HepG2 (cell line): Measurements from ENCODE around the gene IKBKE. TPM values are rescaled to one million over a fixed set of nuclear protein-coding genes. Genes with fewer than 3 reads are reported as not detected.

Source experiments
- ATAC-seq: fragments of 200-7000 bp; cut with Tn5 transposase; 3 replicates; pipeline ENCODE4 v1.9.1; 2020; ENCODE audit warnings: mild to moderate bottlenecking, moderate library complexity
- BruUV-seq: library from RNA; stranded (reverse); fragments of 400-500 nt; replicated peaks from 2 replicates; lab custom pipeline; 2021; lab: Mats Ljungman, UMichigan
- CTCF ChIA-PET: fragments of 300-600 bp; formaldehyde crosslinking; extraction: SDS; loops from one replicate; lab custom pipeline; 2021; ENCODE audit warnings: low total read pairs, inconsistent platforms, low intra/inter-chr PET ratio; lab: Yijun Ruan, JAX
- POLR2A ChIA-PET: fragments of 350-600 bp; sonication (Branson Sonifier 250); formaldehyde crosslinking; loops from one replicate; lab custom pipeline; 2020; ENCODE audit warnings: antibody characterized with exemption, inconsistent platforms; lab: Yijun Ruan, JAX
- DNase-seq: peaks from one replicate; pipeline ENCODE4 v3.0.0-alpha.2; 2015; ENCODE audit warnings: low spot score
- FAIRE-seq: peaks from 3 replicates; lab custom pipeline; 2011; peaks lifted over from hg19 to GRCh38; lab: Jason Lieb, UNC
- H2AFZ ChIP-seq: one replicate; pipeline ENCODE4 v1.6.1; 2011; ENCODE audit warnings: low read length, inconsistent platforms
- H3K27ac ChIP-seq: fragments of 300-600 bp; 3 replicates; pipeline ENCODE4 v1.8.0; 2011; ENCODE audit warnings: mixed run types, mild to moderate bottlenecking, mixed read lengths, low read length, inconsistent platforms; ENCODE audit not compliant: insufficient read depth; ENCODE audit errors: extremely low read length
- H3K27me3 ChIP-seq, 2 experiments: fragments of 200-600 bp in 1 of 2; 2 replicates in 1 of 2; 3 replicates in 1 of 2; pipeline versions ENCODE4 v1.6.0 to v1.8.0; 2011; ENCODE audit warnings: low read length in 2 of 2, mild to moderate bottlenecking in 2 of 2, moderate library complexity in 2 of 2, inconsistent platforms in 1 of 2; ENCODE audit not compliant: insufficient read depth in 2 of 2, control insufficient read depth in 1 of 2
- H3K36me3 ChIP-seq, 2 experiments: fragments of 200-600 bp in 1 of 2; replicated peaks in 1 of 2; 2 replicates in 1 of 2; 3 replicates in 1 of 2; pipeline versions ENCODE4 v1.5.1 to v1.8.0; 2011; ENCODE audit warnings: low read length in 2 of 2, inconsistent platforms in 1 of 2; ENCODE audit not compliant: insufficient read depth in 2 of 2, control insufficient read depth in 1 of 2
- H3K4me1 ChIP-seq: 2 replicates; pipeline ENCODE4 v1.5.1; 2012; ENCODE audit warnings: low read length, inconsistent platforms; ENCODE audit not compliant: insufficient read depth
- H3K4me2 ChIP-seq: 2 replicates; pipeline ENCODE4 v1.6.0; 2011; ENCODE audit warnings: low read depth, low read length, inconsistent platforms
- H3K4me3 ChIP-seq, 3 experiments: fragments of 200-600 bp in 1 of 3; sonication (generic), shearing (Covaris generic) in 1 of 3; replicated peaks in 1 of 3; 2 replicates each; pipeline ENCODE4 v1.5.1; 2011 to 2016; ENCODE audit warnings: low read length in 3 of 3, inconsistent platforms in 2 of 3, low read depth in 2 of 3, mild to moderate bottlenecking in 2 of 3, control low read depth in 1 of 3, mixed read lengths in 1 of 3; ENCODE audit not compliant: insufficient read depth in 1 of 3
- H3K79me2 ChIP-seq: one replicate; pipeline ENCODE4 v1.6.1; 2011; ENCODE audit warnings: low read length, inconsistent platforms; ENCODE audit not compliant: insufficient read depth
- H3K9ac ChIP-seq: 2 replicates; pipeline ENCODE4 v1.6.0; 2011; ENCODE audit warnings: mild to moderate bottlenecking, low read depth, low read length, inconsistent platforms; ENCODE audit not compliant: insufficient read depth
- H3K9me3 ChIP-seq: 2 replicates; pipeline ENCODE4 v1.5.1; 2012; ENCODE audit warnings: mild to moderate bottlenecking, low read length
- H4K20me1 ChIP-seq: 2 replicates; pipeline ENCODE4 v1.6.0; 2011; ENCODE audit warnings: inconsistent platforms, mild to moderate bottlenecking, low read length, moderate library complexity; ENCODE audit not compliant: insufficient read depth
- AGO1 ChIP-seq: fragments of 200-400 bp; formaldehyde crosslinking; IDR thresholded peaks from 2 replicates; pipeline ENCODE4 v1.6.1; 2017; ENCODE audit warnings: mild to moderate bottlenecking, low read depth, low read length, moderate library complexity; ENCODE audit not compliant: poor library complexity, severe bottlenecking
- FOXA1 ChIP-seq, 2 experiments: fragments of 450-650 bp in 1 of 2; sonication (generic) in 1 of 2; formaldehyde crosslinking in 1 of 2; IDR thresholded peaks; 2 replicates each; pipeline versions ENCODE4 v1.4.0 to v1.6.1; 2016 to 2020; ENCODE audit warnings: missing genetic modification reagents in 1 of 2
- MAFK ChIP-seq, 2 experiments: IDR thresholded peaks in 1 of 2; conservative IDR thresholded peaks in 1 of 2; 2 replicates each; pipeline ENCODE4 v1.6.1; 2011; ENCODE audit warnings: improper control_type of control experiment in 2 of 2, low read length in 2 of 2
- MAZ ChIP-seq, 2 experiments: sonication (generic) in 1 of 2; formaldehyde crosslinking in 1 of 2; IDR thresholded peaks; 2 replicates each; pipeline versions ENCODE4 v1.5.0 to v1.6.1; 2012 to 2020; ENCODE audit warnings: low read depth in 2 of 2, mild to moderate bottlenecking in 2 of 2, borderline replicate concordance in 1 of 2, improper control_type of control experiment in 1 of 2, low read length in 1 of 2, missing genetic modification reagents in 1 of 2, moderate library complexity in 1 of 2
- NFKB2 ChIP-seq: sonication (generic); formaldehyde crosslinking; IDR thresholded peaks from 2 replicates; pipeline ENCODE4 v1.4.0; 2020; ENCODE audit warnings: missing genetic modification reagents, borderline replicate concordance
- NFRKB ChIP-seq: fragments of 450-650 bp; IDR thresholded peaks from 2 replicates; pipeline ENCODE4 v1.6.1; 2017
- PHF8 ChIP-seq: sonication (generic); formaldehyde crosslinking; IDR thresholded peaks from 2 replicates; pipeline ENCODE4 v1.5.0; 2020; ENCODE audit warnings: missing genetic modification reagents
- POLR2A ChIP-seq, 2 experiments: IDR thresholded peaks; 2 replicates each; pipeline ENCODE4 v1.6.1; 2011; ENCODE audit warnings: low read depth in 2 of 2, low read length in 2 of 2, mild to moderate bottlenecking in 1 of 2, moderate library complexity in 1 of 2; ENCODE audit not compliant: insufficient read depth in 1 of 2
- REPIN1 ChIP-seq: sonication (generic); formaldehyde crosslinking; IDR thresholded peaks from 2 replicates; pipeline ENCODE4 v1.8.0; 2022; ENCODE audit warnings: missing genetic modification reagents, low read depth, mild to moderate bottlenecking, borderline replicate concordance
- SMAD3 ChIP-seq: sonication (generic); formaldehyde crosslinking; IDR thresholded peaks from 2 replicates; pipeline ENCODE4 v1.4.0; 2020; ENCODE audit warnings: missing genetic modification reagents
- TARDBP ChIP-seq: sonication (generic); formaldehyde crosslinking; IDR thresholded peaks from 2 replicates; pipeline ENCODE4 v1.8.0; 2022; ENCODE audit warnings: mild to moderate bottlenecking, missing genetic modification reagents
- THYN1 ChIP-seq: sonication (generic); formaldehyde crosslinking; IDR thresholded peaks from 2 replicates; pipeline ENCODE4 v1.8.1; 2023; ENCODE audit warnings: low read depth, mild to moderate bottlenecking, moderate library complexity, missing genetic modification reagents, borderline replicate concordance
- ZFP82 ChIP-seq: sonication (generic); formaldehyde crosslinking; IDR thresholded peaks from 2 replicates; pipeline ENCODE4 v1.5.1; 2020; ENCODE audit warnings: mild to moderate bottlenecking, missing genetic modification reagents, borderline replicate concordance
- ZKSCAN1 ChIP-seq: fragments of 150-350 bp; IDR thresholded peaks from 2 replicates; pipeline ENCODE4 v1.6.1; 2014; ENCODE audit warnings: low read length
- ZNF136 ChIP-seq: sonication (generic); formaldehyde crosslinking; IDR thresholded peaks from 2 replicates; pipeline ENCODE4 v1.8.1; 2022; ENCODE audit warnings: low read depth, mild to moderate bottlenecking, moderate library complexity, missing genetic modification reagents
- ZNF24 ChIP-seq: fragments of 450-650 bp; IDR thresholded peaks from 2 replicates; pipeline ENCODE4 v1.6.1; 2017; ENCODE audit warnings: antibody characterized with exemption, mild to moderate bottlenecking
- ZNF530 ChIP-seq: sonication (generic); formaldehyde crosslinking; IDR thresholded peaks from 2 replicates; pipeline ENCODE4 v1.5.0; 2020; ENCODE audit warnings: low read depth, mild to moderate bottlenecking, missing genetic modification reagents
- ZNF768 ChIP-seq: sonication (generic); formaldehyde crosslinking; IDR thresholded peaks from 2 replicates; pipeline ENCODE4 v1.4.0; 2020; ENCODE audit warnings: missing genetic modification reagents
- WGBS: methylation state at CpG from one replicate; pipeline ENCODE4 v1.1.6; 2017; ENCODE audit warnings: low lambda C conversion rate; 5-methylcytosine and 5-hydroxymethylcytosine counted together
- in situ Hi-C: cut with HindIII; loops from 2 replicates; pipeline ENCODE4 v1.10.0; 2017; ENCODE audit warnings: low pct_unique_long_range_greater_than_20kb; ENCODE audit not compliant: extremely low pct_ligation_motif_present
- intact Hi-C: fragments of 100-400 bp; cut with micrococcal nuclease; formaldehyde crosslinking; loops from one replicate; pipeline ENCODE4 v1.10.0; 2022; ENCODE audit not compliant: unreplicated experiment
- polyA plus RNA-seq, 8 experiments: library from polyadenylated mRNA; depleted of rRNA in 3 of 8; stranded (reverse) in 7 of 8; unstranded in 1 of 8; fragments of >200 nt; fragmentation: Illumina TruSeq in 4 of 8; extraction: Trizol in 4 of 8; gene quantifications; 2 replicates each; pipeline versions ENCODE4 v1.2.1 to v1.2.3, GENCODE V29; 2011 to 2016; ENCODE audit warnings: low read depth in 4 of 8, missing spikeins in 1 of 8, mixed read lengths in 1 of 8; ENCODE audit not compliant: insufficient read depth in 1 of 8
- total RNA-seq, 5 experiments: library from RNA; depleted of rRNA; stranded (reverse); fragments of >200 nt; fragmentation: Illumina TruSeq; extraction: Trizol; gene quantifications; 2 replicates each; pipeline ENCODE4 v1.2.3, GENCODE V29; 2016; ENCODE audit warnings: low read depth in 1 of 5
- TF ChIP-seq, protein P1 (sequence below): sonication (generic); formaldehyde crosslinking; IDR thresholded peaks from 2 replicates; pipeline ENCODE4 v1.4.0; 2020; ENCODE audit warnings: missing genetic modification reagents, borderline replicate concordance

IKBKE gene
- total and polyA plus RNA-seq, 2 of the 13 experiments (the other 11 are each of a cell fraction or from before 2014, with no cell fraction given), result 4.5 to 5.8 TPM

DNA sequence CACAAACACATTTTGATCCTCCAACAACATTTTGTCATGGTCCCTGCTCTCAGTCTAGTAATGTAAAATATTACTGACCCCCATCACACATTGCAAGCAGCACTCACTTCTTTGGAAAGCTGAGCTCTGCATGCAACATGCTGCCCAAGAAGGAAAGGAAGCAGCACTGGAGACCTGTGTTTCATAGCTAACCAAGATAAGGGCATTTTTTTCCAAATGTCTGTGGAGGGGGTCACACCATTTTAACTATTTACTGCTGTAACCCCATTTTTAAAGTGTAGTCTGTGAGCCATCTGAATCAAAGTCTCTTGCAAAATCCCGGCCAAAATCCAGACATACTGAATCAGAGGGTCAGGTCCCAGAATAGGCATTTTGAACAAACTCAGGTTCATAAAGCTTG, 32.5 kb downstream of the IKBKE start:
- H3K4me2 ChIP-seq, result no peak overlapping the region
- no peaks in the 10 kb centered on the region for H4K20me1 ChIP-seq
- no peak for ATAC-seq
- no peak for FAIRE-seq
- peaks cover 22% of the 10 kb centered on the region for H3K4me1 ChIP-seq
- no peaks in the 10 kb centered on the region for H3K9me3 ChIP-seq
- no peak overlapping the region for H3K4me3 ChIP-seq
- no TSS peak for BruUV-seq
- ChIA-PET CTCF (no interaction called here), POLR2A (no interaction called here)
- no peaks in the 10 kb centered on the region for H3K36me3 ChIP-seq
- no peak overlapping the region for H2AFZ ChIP-seq
- TF ChIP-seq POLR2A (IDR thresholded peaks at IDR 0.05; ENCODE audit: insufficient read depth in 1 of 2, low read depth in 2 of 2, low read length in 2 of 2), result no peak
- TF ChIP-seq THYN1 (CRISPR knock-in tag), result no peak
- TF ChIP-seq, protein P1, sequence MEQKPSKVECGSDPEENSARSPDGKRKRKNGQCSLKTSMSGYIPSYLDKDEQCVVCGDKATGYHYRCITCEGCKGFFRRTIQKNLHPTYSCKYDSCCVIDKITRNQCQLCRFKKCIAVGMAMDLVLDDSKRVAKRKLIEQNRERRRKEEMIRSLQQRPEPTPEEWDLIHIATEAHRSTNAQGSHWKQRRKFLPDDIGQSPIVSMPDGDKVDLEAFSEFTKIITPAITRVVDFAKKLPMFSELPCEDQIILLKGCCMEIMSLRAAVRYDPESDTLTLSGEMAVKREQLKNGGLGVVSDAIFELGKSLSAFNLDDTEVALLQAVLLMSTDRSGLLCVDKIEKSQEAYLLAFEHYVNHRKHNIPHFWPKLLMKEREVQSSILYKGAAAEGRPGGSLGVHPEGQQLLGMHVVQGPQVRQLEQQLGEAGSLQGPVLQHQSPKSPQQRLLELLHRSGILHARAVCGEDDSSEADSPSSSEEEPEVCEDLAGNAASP (CRISPR knock-in tag), result no peak
- TF ChIP-seq PHF8 (CRISPR knock-in tag), result no peak
- no peak for TF ChIP-seq ZNF136 (CRISPR knock-in tag)
- no peak for TF ChIP-seq SMAD3 (CRISPR knock-in tag)
- no peak for TF ChIP-seq AGO1
- no peak for TF ChIP-seq REPIN1 (CRISPR knock-in tag)
- no peak for TF ChIP-seq ZKSCAN1
- TF ChIP-seq ZNF24, result no peak
- no peak for TF ChIP-seq TARDBP (CRISPR knock-in tag)
- no peak for TF ChIP-seq MAZ (IDR thresholded peaks at IDR 0.05; ENCODE audit: borderline replicate concordance, low read depth, low read length)
- TF ChIP-seq MAZ (CRISPR knock-in tag; IDR thresholded peaks at IDR 0.05; ENCODE audit: low read depth), result no peak
- no peak for TF ChIP-seq NFKB2 (CRISPR knock-in tag)
- TF ChIP-seq ZNF768 (CRISPR knock-in tag), result no peak
- no peak for TF ChIP-seq ZNF530 (CRISPR knock-in tag)
- no peak for TF ChIP-seq NFRKB
- no peak for TF ChIP-seq ZFP82 (CRISPR knock-in tag)
- TF ChIP-seq FOXA1 (IDR thresholded peaks at IDR 0.05), result no peak
- TF ChIP-seq FOXA1 (CRISPR knock-in tag; IDR thresholded peaks at IDR 0.05), result no peak
- no peak for TF ChIP-seq MAFK (conservative IDR thresholded peaks at IDR 0.05 in 1 of 2, IDR thresholded peaks at IDR 0.05 in 1 of 2; ENCODE audit: low read length in 2 of 2)
- H3K9ac ChIP-seq, result no peak overlapping the region
- H3K27ac ChIP-seq, result no peak overlapping the region
- WGBS, result 67% methylated on average over 1 of the region's 1 CpG
- no peaks in the 10 kb centered on the region for H3K79me2 ChIP-seq
- intact Hi-C loops, result no loop called here
- no peak for DNase-seq
- H3K27me3 ChIP-seq, result peaks cover 0 to 3% of the 10 kb centered on the region in 2 experiments; a peak in 1 of 5 replicates
- in situ Hi-C loops, result no loop called here
